Measurements from ENCODE around the gene HLA-B. TPM values are rescaled to one million over a fixed set of nuclear protein-coding genes. Genes with fewer than 3 reads are reported as not detected.

HLA-B gene
- total and polyA plus RNA-seq, 5 donors from 2014 or later: 4,778 to 8,618 (median 7,917) TPM

DNA sequence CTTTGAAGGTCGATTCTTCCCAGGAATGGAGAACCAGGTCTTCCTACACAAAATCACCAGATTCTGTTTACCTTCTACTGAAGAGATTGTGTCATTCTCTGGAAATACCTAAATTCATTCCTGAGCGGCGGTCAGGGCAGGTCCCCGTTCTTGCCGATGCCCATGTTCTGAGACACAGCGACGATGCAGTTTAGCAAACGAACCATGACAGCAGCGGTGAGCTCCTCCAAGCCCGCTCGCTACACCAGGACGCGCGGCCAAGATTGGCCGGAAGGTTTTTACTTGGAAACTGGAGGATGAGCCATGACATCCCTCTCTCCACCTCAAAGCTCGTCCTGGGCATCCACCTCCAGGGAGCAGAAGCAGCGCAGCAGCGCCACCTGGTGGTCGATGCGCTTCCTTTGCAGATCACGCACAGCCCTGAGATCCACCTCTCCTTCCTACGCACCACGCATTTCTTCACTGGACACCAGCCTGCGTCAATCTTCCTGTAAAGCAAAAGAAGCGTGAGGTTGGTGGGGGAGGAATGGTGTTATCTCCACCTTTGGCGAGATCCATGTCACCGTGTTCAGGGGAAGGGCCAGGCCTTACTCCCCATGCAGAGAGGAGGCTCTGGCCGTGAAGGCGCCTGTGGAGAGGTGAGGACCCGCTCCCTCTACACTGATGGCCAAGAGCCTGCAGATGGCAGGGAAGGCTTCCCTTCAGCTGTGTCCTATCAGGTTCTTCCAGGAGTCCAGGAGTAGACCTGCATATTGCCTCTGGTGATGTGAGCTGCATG, 9.9 kb upstream of the HLA-B start:
- Histone ChIP-seq H3K4me3 (ENCODE audit: low read depth, low read length) (peak overlapping the region; percentile 75), H3K4me1 (ENCODE audit: control insufficient read depth, insufficient read depth, low read length, poor library complexity, severe bottlenecking) (peaks cover 8% of the 10 kb centered on the region), H3K36me3 (ENCODE audit: control insufficient read depth, insufficient read depth, low read length) (no peaks in the 10 kb centered on the region), H3K27ac (ENCODE audit: insufficient read depth, low read length, poor library complexity, severe bottlenecking) (peak overlapping the region; percentile 28), H3K27me3 (ENCODE audit: control insufficient read depth, insufficient read depth, low read length) (peaks cover 12% of the 10 kb centered on the region), H3K9me3 (ENCODE audit: control insufficient read depth in 2 of 2, low read length in 2 of 2) (peaks cover 0 to 3% of the 10 kb centered on the region in 2 experiments)
- H3K27me3 Mint-ChIP-seq: peaks cover 52% of the 10 kb centered on the region
- DNase-seq: peak; percentile 81 to 88 (median 86)
- peaks cover 10 to 23% (median 16%) of the 10 kb centered on the region in 4 donors for H3K4me1 Mint-ChIP-seq
- peak; percentile 93 to 95 for ATAC-seq (ENCODE audit: low read depth in 2 of 2)
- H3K4me3 Mint-ChIP-seq: peak overlapping the region; percentile 51 to 90 (median 71)
- peak overlapping the region; percentile 56 to 93 (median 88) for H3K27ac Mint-ChIP-seq
- peaks cover 0 to 2% (median 0%) of the 10 kb centered on the region in 7 donors for H3K9me3 Mint-ChIP-seq
- H3K36me3 Mint-ChIP-seq: no peaks in the 10 kb centered on the region

DNA sequence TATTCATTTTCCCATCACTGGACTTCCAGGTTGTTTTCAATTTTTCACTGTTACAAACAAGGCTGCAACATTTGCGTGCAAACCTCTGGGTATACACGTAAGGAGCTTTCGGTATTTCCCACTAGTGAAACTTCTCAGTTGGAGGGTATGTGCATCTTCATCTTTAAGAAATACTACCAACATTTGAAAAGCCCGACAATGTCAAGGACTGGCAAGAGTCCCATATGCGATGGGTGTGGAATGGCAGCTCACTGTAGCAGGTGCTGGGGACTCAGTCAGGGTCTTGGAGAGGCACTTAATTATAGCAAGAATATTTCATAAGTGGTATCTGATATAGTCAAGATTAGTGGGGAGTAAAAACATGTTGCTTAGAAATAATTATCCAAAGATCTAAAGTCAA, 8.9 kb upstream of the HLA-B start:
- no peaks in the 10 kb centered on the region for H3K9me3 ChIP-seq (ENCODE audit: control insufficient read depth in 2 of 2, low read length in 2 of 2)
- H3K27me3 ChIP-seq (ENCODE audit: control insufficient read depth, insufficient read depth, low read length): peaks cover 12% of the 10 kb centered on the region
- peaks cover 52% of the 10 kb centered on the region for H3K27me3 Mint-ChIP-seq
- DNase-seq (no peak), ATAC-seq (ENCODE audit: low read depth in 2 of 2) (no peak)
- H3K4me3 ChIP-seq (ENCODE audit: low read depth, low read length): no peak overlapping the region
- H3K4me1 ChIP-seq (ENCODE audit: control insufficient read depth, insufficient read depth, low read length, poor library complexity, severe bottlenecking): peaks cover 8% of the 10 kb centered on the region
- peaks cover 10 to 25% (median 18%) of the 10 kb centered on the region in 4 donors for H3K4me1 Mint-ChIP-seq
- peaks cover 0 to 4% (median 0%) of the 10 kb centered on the region in 7 donors for H3K9me3 Mint-ChIP-seq
- no peaks in the 10 kb centered on the region for H3K36me3 ChIP-seq (ENCODE audit: control insufficient read depth, insufficient read depth, low read length)
- H3K27ac ChIP-seq (ENCODE audit: insufficient read depth, low read length, poor library complexity, severe bottlenecking): no peak overlapping the region
- peak overlapping the region in 1 of 3 donors; percentile 56 for H3K27ac Mint-ChIP-seq
- H3K4me3 Mint-ChIP-seq: peak overlapping the region in 2 of 4 donors; percentile 19 to 86
- no peaks in the 10 kb centered on the region for H3K36me3 Mint-ChIP-seq

GRCh38 chr6:31363811-31364210, 6.8 kb upstream of the HLA-B start:
- H3K27ac Mint-ChIP-seq: peak overlapping the region in 1 of 3 donors; percentile 32
- H3K9me3 ChIP-seq (ENCODE audit: control insufficient read depth in 2 of 2, low read length in 2 of 2): no peaks in the 10 kb centered on the region
- peaks cover 34% of the 10 kb centered on the region for H3K27me3 Mint-ChIP-seq
- H3K4me3 Mint-ChIP-seq: peak overlapping the region in 1 of 4 donors; percentile 9
- H3K4me1 ChIP-seq (ENCODE audit: control insufficient read depth, insufficient read depth, low read length, poor library complexity, severe bottlenecking): peaks cover 14% of the 10 kb centered on the region
- no peaks in the 10 kb centered on the region for H3K36me3 ChIP-seq (ENCODE audit: control insufficient read depth, insufficient read depth, low read length)
- peak in 1 of 2 donors; percentile 49 for ATAC-seq (ENCODE audit: low read depth in 2 of 2)
- no peak overlapping the region for H3K4me3 ChIP-seq (ENCODE audit: low read depth, low read length)
- peaks cover 0 to 7% (median 0%) of the 10 kb centered on the region in 7 donors for H3K9me3 Mint-ChIP-seq
- no peak overlapping the region for H3K27ac ChIP-seq (ENCODE audit: insufficient read depth, low read length, poor library complexity, severe bottlenecking)
- H3K4me1 Mint-ChIP-seq: peaks cover 18 to 42% (median 31%) of the 10 kb centered on the region in 4 donors
- no peaks in the 10 kb centered on the region for H3K36me3 Mint-ChIP-seq
- peaks cover 8% of the 10 kb centered on the region for H3K27me3 ChIP-seq (ENCODE audit: control insufficient read depth, insufficient read depth, low read length)
- peak in 1 of 3 donors; percentile 17 for DNase-seq

GRCh38 chr6:31362751-31363150, 5.8 kb upstream of the HLA-B start:
- H3K4me3 Mint-ChIP-seq: peak overlapping the region in 1 of 4 donors; percentile 72
- Histone ChIP-seq H3K36me3 (ENCODE audit: control insufficient read depth, insufficient read depth, low read length) (no peaks in the 10 kb centered on the region), H3K4me1 (ENCODE audit: control insufficient read depth, insufficient read depth, low read length, poor library complexity, severe bottlenecking) (peaks cover 24% of the 10 kb centered on the region), H3K27ac (ENCODE audit: insufficient read depth, low read length, poor library complexity, severe bottlenecking) (no peak overlapping the region), H3K27me3 (ENCODE audit: control insufficient read depth, insufficient read depth, low read length) (peaks cover 3% of the 10 kb centered on the region), H3K4me3 (ENCODE audit: low read depth, low read length) (no peak overlapping the region), H3K9me3 (ENCODE audit: control insufficient read depth in 2 of 2, low read length in 2 of 2) (no peaks in the 10 kb centered on the region)
- no peaks in the 10 kb centered on the region for H3K36me3 Mint-ChIP-seq
- H3K9me3 Mint-ChIP-seq: peaks cover 0 to 7% (median 0%) of the 10 kb centered on the region in 7 donors
- peaks cover 25% of the 10 kb centered on the region for H3K27me3 Mint-ChIP-seq
- DNase-seq (no peak), ATAC-seq (ENCODE audit: low read depth in 2 of 2) (no peak)
- peaks cover 24 to 52% (median 41%) of the 10 kb centered on the region in 4 donors for H3K4me1 Mint-ChIP-seq
- no peak overlapping the region for H3K27ac Mint-ChIP-seq

DNA sequence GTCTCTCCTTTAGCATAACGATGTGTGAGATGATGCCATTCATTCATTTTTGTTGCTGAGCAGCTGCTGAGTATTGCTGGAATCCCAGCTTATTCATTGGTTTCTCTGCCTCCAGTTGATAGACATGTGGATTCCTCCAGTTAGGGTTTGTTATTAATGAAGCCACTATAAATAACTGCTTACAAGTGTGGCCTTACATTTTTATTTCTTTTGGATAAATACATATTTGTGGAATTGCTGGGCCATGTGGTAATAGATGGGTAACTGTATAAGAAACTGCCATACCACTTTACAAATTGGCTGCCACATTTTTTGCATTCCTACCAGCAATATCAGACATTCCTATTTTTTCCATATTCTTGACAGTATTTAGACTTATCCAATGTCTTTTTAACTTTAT, 2.6 kb upstream of the HLA-B start:
- peaks cover 16% of the 10 kb centered on the region for H3K36me3 Mint-ChIP-seq
- peak overlapping the region; percentile 4 to 72 (median 37) for H3K4me3 Mint-ChIP-seq

DNA sequence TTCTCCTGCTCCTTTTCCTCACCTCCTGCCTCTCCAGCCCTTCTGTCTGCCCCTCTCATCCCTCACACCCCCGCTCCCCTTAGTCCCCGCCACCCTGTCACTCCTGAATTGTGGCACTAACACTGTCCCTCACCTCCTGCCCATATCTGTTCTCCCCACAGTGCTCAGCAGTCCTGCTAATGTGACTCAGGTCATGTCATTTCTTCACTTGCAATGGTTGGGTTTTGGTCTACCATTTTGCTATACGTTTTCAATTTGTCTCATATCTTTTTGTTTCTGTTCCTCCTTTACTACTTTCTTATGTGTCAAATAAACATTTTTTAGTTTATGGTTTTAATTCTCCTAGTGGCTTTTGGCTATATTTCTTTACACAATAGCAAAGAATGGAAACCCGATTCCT, 1.3 kb upstream of the HLA-B start:
- peak overlapping the region; percentile 99 to 100 (median 100) for H3K27ac Mint-ChIP-seq
- peaks cover 12 to 59% (median 47%) of the 10 kb centered on the region in 4 donors for H3K4me1 Mint-ChIP-seq
- Histone ChIP-seq H3K4me1 (ENCODE audit: control insufficient read depth, insufficient read depth, low read length, poor library complexity, severe bottlenecking) (peaks cover 41% of the 10 kb centered on the region), H3K36me3 (ENCODE audit: control insufficient read depth, insufficient read depth, low read length) (peaks cover 27% of the 10 kb centered on the region), H3K27ac (ENCODE audit: insufficient read depth, low read length, poor library complexity, severe bottlenecking) (peak overlapping the region; percentile 98), H3K27me3 (ENCODE audit: control insufficient read depth, insufficient read depth, low read length) (no peaks in the 10 kb centered on the region), H3K9me3 (ENCODE audit: control insufficient read depth in 2 of 2, low read length in 2 of 2) (no peaks in the 10 kb centered on the region), H3K4me3 (ENCODE audit: low read depth, low read length) (peak overlapping the region; percentile 87)
- DNase-seq (peak in 1 of 3 donors; percentile 30), ATAC-seq (ENCODE audit: low read depth in 2 of 2) (no peak)
- peaks cover 18% of the 10 kb centered on the region for H3K27me3 Mint-ChIP-seq
- peak overlapping the region; percentile 96 to 100 (median 100) for H3K4me3 Mint-ChIP-seq
- peaks cover 0 to 10% (median 0%) of the 10 kb centered on the region in 7 donors for H3K9me3 Mint-ChIP-seq
- H3K36me3 Mint-ChIP-seq: peaks cover 29% of the 10 kb centered on the region

More for the DNA sequence above, 2.6 kb upstream of the HLA-B start:
- H3K36me3 ChIP-seq (ENCODE audit: control insufficient read depth, insufficient read depth, low read length): peaks cover 15% of the 10 kb centered on the region
- DNase-seq (no peak), ATAC-seq (ENCODE audit: low read depth in 2 of 2) (no peak)
- H3K4me1 ChIP-seq (ENCODE audit: control insufficient read depth, insufficient read depth, low read length, poor library complexity, severe bottlenecking): peaks cover 29% of the 10 kb centered on the region
- Mint-ChIP-seq H3K4me1 (peaks cover 20 to 54% (median 43%) of the 10 kb centered on the region in 4 donors), H3K9me3 (peaks cover 0 to 7% (median 0%) of the 10 kb centered on the region in 7 donors), H3K27ac (peak overlapping the region in 2 of 3 donors; percentile 15 to 88), H3K27me3 (peaks cover 18% of the 10 kb centered on the region)
- H3K4me3 ChIP-seq (ENCODE audit: low read depth, low read length): no peak overlapping the region
- H3K27ac ChIP-seq (ENCODE audit: insufficient read depth, low read length, poor library complexity, severe bottlenecking): no peak overlapping the region
- H3K9me3 ChIP-seq (ENCODE audit: control insufficient read depth in 2 of 2, low read length in 2 of 2): no peaks in the 10 kb centered on the region
- H3K27me3 ChIP-seq (ENCODE audit: control insufficient read depth, insufficient read depth, low read length): no peaks in the 10 kb centered on the region

GRCh38 chr6:31357886-31358285, 907 bp upstream of the HLA-B start:
- Histone ChIP-seq H3K4me1 (ENCODE audit: control insufficient read depth, insufficient read depth, low read length, poor library complexity, severe bottlenecking) (peaks cover 45% of the 10 kb centered on the region), H3K27me3 (ENCODE audit: control insufficient read depth, insufficient read depth, low read length) (no peaks in the 10 kb centered on the region), H3K36me3 (ENCODE audit: control insufficient read depth, insufficient read depth, low read length) (peaks cover 28% of the 10 kb centered on the region), H3K4me3 (ENCODE audit: low read depth, low read length) (peak overlapping the region; percentile 87), H3K9me3 (ENCODE audit: control insufficient read depth in 2 of 2, low read length in 2 of 2) (no peaks in the 10 kb centered on the region), H3K27ac (ENCODE audit: insufficient read depth, low read length, poor library complexity, severe bottlenecking) (peak overlapping the region; percentile 98)
- Mint-ChIP-seq H3K36me3 (peaks cover 33% of the 10 kb centered on the region), H3K27ac (peak overlapping the region; percentile 99 to 100 (median 100)), H3K4me3 (peak overlapping the region; percentile 96 to 100 (median 100)), H3K27me3 (peaks cover 18% of the 10 kb centered on the region), H3K4me1 (peaks cover 12 to 61% (median 50%) of the 10 kb centered on the region in 4 donors), H3K9me3 (peaks cover 0 to 10% (median 0%) of the 10 kb centered on the region in 7 donors)
- DNase-seq (peak in 1 of 3 donors; percentile 28), ATAC-seq (ENCODE audit: low read depth in 2 of 2) (no peak)
